ENCODE results near the gene GMDS.

The GMDS gene

DNA sequence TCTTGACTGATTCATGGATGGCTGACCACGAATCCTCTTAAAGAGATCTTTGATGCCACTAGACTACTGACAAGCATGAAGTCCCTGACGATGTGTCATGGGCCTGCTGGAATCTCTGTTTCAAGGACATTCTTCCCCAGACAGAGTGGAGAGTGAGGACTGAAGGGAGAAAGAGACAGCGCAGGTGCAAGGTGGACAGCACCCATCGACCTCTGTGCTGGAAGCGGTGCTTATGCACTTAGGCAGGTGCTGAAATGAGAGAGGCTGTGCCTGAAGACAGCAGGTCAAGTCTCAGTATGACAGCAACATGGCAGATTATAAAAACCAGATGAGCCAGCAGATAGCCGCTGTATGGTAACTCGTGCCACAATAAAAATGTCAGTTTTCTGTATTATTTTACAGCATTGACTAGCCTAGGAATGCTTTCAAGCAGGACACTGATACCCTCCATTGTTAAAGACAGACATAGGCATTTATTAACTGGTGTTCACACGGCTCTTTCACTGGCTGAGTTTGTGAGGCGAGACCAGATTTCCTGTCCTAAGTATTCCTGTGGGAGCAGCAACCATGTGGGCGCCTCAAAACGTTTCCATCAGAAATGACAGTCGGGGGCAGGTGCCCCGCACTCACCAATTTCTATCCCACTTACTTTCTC, 588.2 kb downstream of the GMDS start:
- Histone ChIP-seq H3K4me3 (ENCODE audit: low read length in 2 of 2) (no peak overlapping the region), H3K27me3 (ENCODE audit: control insufficient read depth in 1 of 2, insufficient read depth in 2 of 2, low read length in 2 of 2) (no peaks in the 10 kb centered on the region), H3K4me1 (ENCODE audit: control insufficient read depth, insufficient read depth, low read length) (no peaks in the 10 kb centered on the region), H3K36me3 (ENCODE audit: control insufficient read depth in 2 of 2, insufficient read depth in 2 of 2, low read length in 2 of 2) (no peaks in the 10 kb centered on the region), H3K9me3 (ENCODE audit: control insufficient read depth in 2 of 2, low read length in 2 of 2) (no peaks in the 10 kb centered on the region), H3K9ac (ENCODE audit: low read length in 2 of 2) (no peak overlapping the region), H3K27ac (ENCODE audit: low read length) (no peak overlapping the region)

DNA sequence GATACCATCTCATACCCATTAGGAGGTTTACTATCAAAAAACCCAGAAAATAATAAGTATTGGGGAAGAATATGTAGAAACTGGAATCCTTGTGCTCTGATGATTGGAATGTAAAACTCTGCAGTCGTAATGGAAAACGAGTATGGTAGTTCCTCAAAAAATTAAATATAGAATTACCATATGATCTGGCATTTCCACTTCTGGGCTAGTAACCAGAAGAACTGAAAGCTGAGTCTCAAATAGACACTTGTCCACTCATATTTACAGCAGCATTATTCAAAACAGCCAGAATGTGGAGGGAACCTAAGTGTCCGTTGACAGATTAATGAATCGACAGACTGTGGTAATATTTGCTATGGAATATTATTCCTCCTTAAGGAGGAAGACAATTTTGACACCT, 591.4 kb downstream of the GMDS start:
- Histone ChIP-seq H3K4me3 (ENCODE audit: low read length in 2 of 2) (no peak overlapping the region), H3K27ac (ENCODE audit: low read length) (no peak overlapping the region), H3K27me3 (ENCODE audit: control insufficient read depth in 1 of 2, insufficient read depth in 2 of 2, low read length in 2 of 2) (no peaks in the 10 kb centered on the region), H3K9ac (ENCODE audit: low read length in 2 of 2) (no peak overlapping the region), H3K36me3 (ENCODE audit: control insufficient read depth in 2 of 2, insufficient read depth in 2 of 2, low read length in 2 of 2) (no peaks in the 10 kb centered on the region), H3K9me3 (ENCODE audit: control insufficient read depth in 2 of 2, low read length in 2 of 2) (no peaks in the 10 kb centered on the region), H3K4me1 (ENCODE audit: control insufficient read depth, insufficient read depth, low read length) (no peaks in the 10 kb centered on the region)

DNA sequence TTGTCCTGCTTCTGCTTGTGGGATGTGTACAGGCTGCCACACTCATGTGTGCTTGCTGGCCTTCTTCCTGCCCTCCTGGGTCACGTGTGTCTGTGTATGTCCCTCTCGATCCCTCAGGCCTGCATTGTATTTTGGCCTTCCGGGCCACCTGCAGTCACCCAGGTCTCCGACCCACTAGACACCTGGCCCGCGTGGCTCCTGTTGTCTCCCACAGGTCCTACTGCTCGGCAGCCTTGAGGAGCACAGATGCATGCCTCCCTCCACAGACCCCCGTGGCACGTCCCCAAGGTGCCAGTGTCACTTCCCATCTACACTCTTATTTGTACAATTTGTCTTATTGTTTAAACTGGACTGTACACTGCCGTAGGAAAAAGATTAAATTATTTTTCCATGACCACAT, 592.6 kb downstream of the GMDS start:
- no peak overlapping the region for H3K9ac ChIP-seq (ENCODE audit: low read length in 2 of 2)
- no peaks in the 10 kb centered on the region for H3K36me3 ChIP-seq (ENCODE audit: control insufficient read depth in 2 of 2, insufficient read depth in 2 of 2, low read length in 2 of 2)
- H3K9me3 ChIP-seq (ENCODE audit: control insufficient read depth in 2 of 2, low read length in 2 of 2) = no peaks in the 10 kb centered on the region
- no peaks in the 10 kb centered on the region for H3K4me1 ChIP-seq (ENCODE audit: control insufficient read depth, insufficient read depth, low read length)
- no peak overlapping the region for H3K27ac ChIP-seq (ENCODE audit: low read length)
- H3K27me3 ChIP-seq (ENCODE audit: control insufficient read depth in 1 of 2, insufficient read depth in 2 of 2, low read length in 2 of 2) = no peaks in the 10 kb centered on the region
- H3K4me3 ChIP-seq (ENCODE audit: low read length in 2 of 2) = no peak overlapping the region

DNA sequence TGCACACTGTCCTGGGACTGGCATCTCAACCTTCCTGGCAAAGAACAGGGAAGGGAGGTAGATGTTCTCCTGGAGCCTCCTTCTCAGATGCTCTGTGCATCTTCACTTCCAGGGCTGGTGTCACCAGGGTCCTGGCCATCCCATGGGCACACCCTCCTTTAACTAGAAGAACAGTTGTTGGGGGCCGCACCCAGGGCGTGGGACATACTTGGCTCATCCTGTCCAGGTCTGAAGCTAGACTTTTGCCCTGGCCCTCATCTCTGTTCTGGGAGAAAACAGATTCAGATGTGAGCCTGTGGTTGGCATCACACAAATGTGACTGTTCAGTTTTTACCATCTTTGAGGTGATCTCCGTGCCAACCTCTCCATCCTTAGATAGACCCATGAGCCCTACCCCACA, 594.0 kb downstream of the GMDS start:
- Histone ChIP-seq H3K27ac (ENCODE audit: low read length) (no peak overlapping the region), H3K36me3 (ENCODE audit: control insufficient read depth in 2 of 2, insufficient read depth in 2 of 2, low read length in 2 of 2) (no peaks in the 10 kb centered on the region), H3K4me3 (ENCODE audit: low read length in 2 of 2) (no peak overlapping the region), H3K9me3 (ENCODE audit: control insufficient read depth in 2 of 2, low read length in 2 of 2) (no peaks in the 10 kb centered on the region), H3K27me3 (ENCODE audit: control insufficient read depth in 1 of 2, insufficient read depth in 2 of 2, low read length in 2 of 2) (no peaks in the 10 kb centered on the region), H3K4me1 (ENCODE audit: control insufficient read depth, insufficient read depth, low read length) (no peaks in the 10 kb centered on the region), H3K9ac (ENCODE audit: low read length in 2 of 2) (no peak overlapping the region)

DNA sequence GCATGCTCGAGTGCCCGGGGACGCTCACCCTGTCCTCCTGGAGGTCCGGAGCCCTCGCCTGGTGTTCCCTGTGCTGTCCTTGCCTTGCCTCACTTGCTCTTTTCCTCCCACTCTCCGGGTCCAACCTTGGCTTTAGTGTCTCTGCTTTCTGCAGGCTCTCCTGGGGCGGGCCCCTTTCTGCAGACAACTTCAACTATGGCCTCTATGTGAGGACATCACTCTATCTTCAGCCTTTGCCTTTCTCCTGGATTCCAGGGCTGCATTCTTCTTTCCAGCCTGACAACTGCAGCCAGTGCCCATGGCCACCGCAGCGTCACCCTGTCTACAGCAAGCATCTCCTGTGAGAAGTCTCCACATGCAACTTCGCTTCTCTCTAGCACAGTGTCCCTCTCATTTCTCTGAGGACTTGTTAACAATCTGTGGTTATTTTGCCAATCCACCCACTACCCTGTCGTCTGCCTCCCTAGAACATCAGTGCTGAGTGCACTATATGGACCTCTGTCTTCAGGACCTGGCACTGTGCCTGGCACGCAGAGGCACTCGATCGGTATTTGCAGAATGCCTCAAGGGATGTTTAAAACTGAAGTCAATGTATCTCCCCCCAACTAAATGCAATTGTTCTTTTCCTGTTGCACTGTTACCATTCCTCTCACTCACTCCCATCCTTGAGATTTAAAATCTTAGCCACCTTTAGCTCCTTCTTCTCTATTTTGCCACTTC, 599.8 kb downstream of the GMDS start:
- H3K9ac ChIP-seq (ENCODE audit: low read length in 2 of 2) = no peak overlapping the region
- H3K4me3 ChIP-seq (ENCODE audit: low read length in 2 of 2) = no peak overlapping the region
- no peaks in the 10 kb centered on the region for H3K9me3 ChIP-seq (ENCODE audit: control insufficient read depth in 2 of 2, low read length in 2 of 2)
- H3K4me1 ChIP-seq (ENCODE audit: control insufficient read depth, insufficient read depth, low read length) = no peaks in the 10 kb centered on the region
- no peaks in the 10 kb centered on the region for H3K36me3 ChIP-seq (ENCODE audit: control insufficient read depth in 2 of 2, insufficient read depth in 2 of 2, low read length in 2 of 2)
- H3K27ac ChIP-seq (ENCODE audit: low read length) = no peak overlapping the region
- H3K27me3 ChIP-seq (ENCODE audit: control insufficient read depth in 1 of 2, insufficient read depth in 2 of 2, low read length in 2 of 2) = no peaks in the 10 kb centered on the region

DNA sequence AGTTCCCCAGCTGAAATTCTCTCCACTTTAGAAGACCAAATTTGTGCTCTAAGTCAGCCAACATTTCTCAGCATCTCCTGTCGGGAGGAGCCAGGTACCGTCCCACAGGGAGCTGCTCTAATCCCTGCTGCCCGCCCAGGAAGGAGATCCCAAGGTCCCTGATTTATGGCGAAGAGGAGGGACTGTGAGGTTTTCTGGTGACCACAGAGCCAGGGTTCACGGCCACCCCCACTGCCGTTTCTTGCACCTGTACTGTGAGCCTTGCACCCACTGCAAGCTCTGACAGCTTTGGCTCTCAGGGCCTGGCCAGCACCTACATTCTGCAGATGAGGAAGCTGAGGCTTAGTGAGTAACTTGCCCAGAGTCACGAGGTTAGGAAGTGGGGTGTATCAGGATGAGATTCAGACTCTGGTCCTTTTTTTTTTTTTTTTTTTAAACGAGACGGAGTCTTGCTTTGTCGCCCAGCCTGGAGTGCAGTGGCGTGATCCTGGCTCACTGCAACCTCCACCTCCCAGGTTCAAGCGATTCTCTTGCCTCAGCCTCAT, 600.8 kb downstream of the GMDS start:
- H3K36me3 ChIP-seq (ENCODE audit: control insufficient read depth in 2 of 2, insufficient read depth in 2 of 2, low read length in 2 of 2) = no peaks in the 10 kb centered on the region
- no peak overlapping the region for H3K27ac ChIP-seq (ENCODE audit: low read length)
- no peaks in the 10 kb centered on the region for H3K27me3 ChIP-seq (ENCODE audit: control insufficient read depth in 1 of 2, insufficient read depth in 2 of 2, low read length in 2 of 2)
- H3K9ac ChIP-seq (ENCODE audit: low read length in 2 of 2) = no peak overlapping the region
- no peaks in the 10 kb centered on the region for H3K9me3 ChIP-seq (ENCODE audit: control insufficient read depth in 2 of 2, low read length in 2 of 2)
- no peak overlapping the region for H3K4me3 ChIP-seq (ENCODE audit: low read length in 2 of 2)
- H3K4me1 ChIP-seq (ENCODE audit: control insufficient read depth, insufficient read depth, low read length) = no peaks in the 10 kb centered on the region

DNA sequence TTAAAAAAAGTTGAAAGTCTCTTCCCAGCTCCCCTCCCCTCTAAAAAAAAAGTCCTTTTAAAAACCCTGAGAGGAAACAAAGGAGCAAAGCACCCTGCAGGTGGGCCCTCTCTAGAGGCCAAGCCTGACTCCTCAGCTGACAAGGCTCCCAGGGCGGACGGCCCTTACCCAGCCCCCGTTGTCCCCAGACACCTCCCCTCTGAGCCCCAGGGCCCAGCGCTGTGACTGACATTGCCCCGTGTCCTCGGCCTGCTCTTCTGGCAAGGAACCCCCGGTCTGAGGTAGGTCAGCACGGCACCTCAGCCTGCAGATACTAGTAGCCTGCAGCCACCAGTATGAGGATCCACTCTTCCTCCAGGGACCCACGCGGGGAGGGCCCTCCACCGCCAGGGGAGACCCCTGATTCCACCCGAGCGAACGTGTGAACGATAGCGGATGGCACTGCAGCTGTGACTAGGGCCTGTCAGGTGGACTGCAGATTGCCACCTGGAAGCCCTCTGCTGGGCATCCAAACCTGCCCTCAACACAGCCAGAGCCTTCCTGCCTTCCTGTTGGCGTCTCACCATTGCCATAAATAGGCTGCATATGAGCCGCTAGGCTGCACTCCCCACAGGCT, 601.5 kb downstream of the GMDS start:
- H3K27ac ChIP-seq (ENCODE audit: low read length) = no peak overlapping the region
- H3K9me3 ChIP-seq (ENCODE audit: control insufficient read depth in 2 of 2, low read length in 2 of 2) = no peaks in the 10 kb centered on the region
- no peaks in the 10 kb centered on the region for H3K27me3 ChIP-seq (ENCODE audit: control insufficient read depth in 1 of 2, insufficient read depth in 2 of 2, low read length in 2 of 2)
- no peak overlapping the region for H3K9ac ChIP-seq (ENCODE audit: low read length in 2 of 2)
- no peaks in the 10 kb centered on the region for H3K36me3 ChIP-seq (ENCODE audit: control insufficient read depth in 2 of 2, insufficient read depth in 2 of 2, low read length in 2 of 2)
- no peak overlapping the region for H3K4me3 ChIP-seq (ENCODE audit: low read length in 2 of 2)
- no peaks in the 10 kb centered on the region for H3K4me1 ChIP-seq (ENCODE audit: control insufficient read depth, insufficient read depth, low read length)

DNA sequence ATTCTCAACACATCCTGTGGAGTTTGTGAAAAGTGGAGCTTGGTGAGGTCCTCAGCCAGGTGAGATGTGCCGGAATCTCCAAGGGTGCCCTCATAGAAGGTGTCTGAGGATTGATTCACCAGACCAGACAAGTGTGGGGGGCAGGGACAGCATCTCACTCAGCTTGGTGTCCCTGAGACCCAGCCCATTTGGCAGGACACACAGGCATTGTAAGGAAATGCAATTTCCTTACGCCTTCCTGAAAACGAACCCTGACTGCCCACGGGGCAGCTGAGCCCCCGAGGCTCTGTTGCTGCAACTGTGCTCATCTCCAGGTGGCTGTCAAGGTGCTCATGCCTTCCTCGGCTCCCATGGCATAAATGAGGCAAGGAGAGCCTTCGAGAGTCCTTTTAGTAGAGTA, 602.3 kb downstream of the GMDS start:
- no peak overlapping the region for H3K27ac ChIP-seq (ENCODE audit: low read length)
- no peak overlapping the region for H3K4me3 ChIP-seq (ENCODE audit: low read length in 2 of 2)
- H3K9me3 ChIP-seq (ENCODE audit: control insufficient read depth in 2 of 2, low read length in 2 of 2) = no peaks in the 10 kb centered on the region
- no peaks in the 10 kb centered on the region for H3K4me1 ChIP-seq (ENCODE audit: control insufficient read depth, insufficient read depth, low read length)
- H3K36me3 ChIP-seq (ENCODE audit: control insufficient read depth in 2 of 2, insufficient read depth in 2 of 2, low read length in 2 of 2) = no peaks in the 10 kb centered on the region
- no peak overlapping the region for H3K9ac ChIP-seq (ENCODE audit: low read length in 2 of 2)
- H3K27me3 ChIP-seq (ENCODE audit: control insufficient read depth in 1 of 2, insufficient read depth in 2 of 2, low read length in 2 of 2) = no peaks in the 10 kb centered on the region

DNA sequence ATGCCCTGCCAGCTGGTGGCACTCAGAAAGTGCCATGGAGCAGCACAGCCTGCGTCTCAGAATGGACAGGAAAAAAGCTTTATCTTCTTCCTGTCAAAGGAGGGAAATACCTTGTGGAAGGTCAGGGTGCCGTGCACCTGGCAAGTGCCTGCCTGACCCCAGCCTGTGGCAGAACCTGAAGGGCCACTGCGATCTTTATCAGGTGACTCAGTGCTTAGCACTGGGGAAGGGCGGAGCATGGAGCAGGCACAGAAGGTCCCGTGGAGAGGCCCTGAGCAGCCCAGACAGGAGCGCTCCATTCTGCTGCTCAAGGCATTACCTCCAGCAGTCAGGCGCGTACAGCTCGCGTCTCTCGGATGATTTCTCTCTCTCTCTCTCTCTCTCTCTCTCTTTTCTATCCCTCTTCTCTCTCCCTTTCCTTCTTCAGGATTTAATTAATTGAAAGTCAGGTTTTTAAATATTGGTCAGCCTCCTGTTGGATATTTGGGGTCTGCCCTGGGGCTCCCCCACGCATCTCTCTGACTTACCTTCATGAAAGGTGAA, 604.0 kb downstream of the GMDS start:
- no peak overlapping the region for H3K4me3 ChIP-seq (ENCODE audit: low read length in 2 of 2)
- no peaks in the 10 kb centered on the region for H3K27me3 ChIP-seq (ENCODE audit: control insufficient read depth in 1 of 2, insufficient read depth in 2 of 2, low read length in 2 of 2)
- no peak overlapping the region for H3K27ac ChIP-seq (ENCODE audit: low read length)
- H3K9ac ChIP-seq (ENCODE audit: low read length in 2 of 2) = no peak overlapping the region
- no peaks in the 10 kb centered on the region for H3K9me3 ChIP-seq (ENCODE audit: control insufficient read depth in 2 of 2, low read length in 2 of 2)
- H3K4me1 ChIP-seq (ENCODE audit: control insufficient read depth, insufficient read depth, low read length) = no peaks in the 10 kb centered on the region
- no peaks in the 10 kb centered on the region for H3K36me3 ChIP-seq (ENCODE audit: control insufficient read depth in 2 of 2, insufficient read depth in 2 of 2, low read length in 2 of 2)

DNA sequence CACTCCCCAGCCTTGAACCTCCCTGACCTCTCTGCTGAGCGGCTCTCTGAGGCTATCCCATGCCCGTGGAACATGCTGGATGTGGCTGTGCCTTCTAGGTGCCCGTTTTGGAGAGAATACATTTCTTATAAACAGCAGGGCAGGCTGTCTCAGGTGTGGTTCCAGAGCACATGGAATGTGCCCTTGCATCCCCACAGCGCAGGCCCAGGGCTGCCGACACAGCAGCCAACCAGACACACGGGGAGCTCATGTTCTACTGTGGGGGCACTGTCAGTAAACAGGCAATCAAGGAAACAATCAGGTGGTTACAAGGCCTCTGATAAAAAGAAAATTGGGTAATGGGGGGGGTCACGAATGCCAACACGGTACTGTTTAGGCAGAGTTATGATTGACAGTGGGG, 604.9 kb downstream of the GMDS start:
- H3K9ac ChIP-seq (ENCODE audit: low read length in 2 of 2) = no peak overlapping the region
- no peaks in the 10 kb centered on the region for H3K9me3 ChIP-seq (ENCODE audit: control insufficient read depth in 2 of 2, low read length in 2 of 2)
- H3K4me1 ChIP-seq (ENCODE audit: control insufficient read depth, insufficient read depth, low read length) = no peaks in the 10 kb centered on the region
- H3K36me3 ChIP-seq (ENCODE audit: control insufficient read depth in 2 of 2, insufficient read depth in 2 of 2, low read length in 2 of 2) = no peaks in the 10 kb centered on the region
- H3K27ac ChIP-seq (ENCODE audit: low read length) = no peak overlapping the region
- H3K4me3 ChIP-seq (ENCODE audit: low read length in 2 of 2) = no peak overlapping the region
- no peaks in the 10 kb centered on the region for H3K27me3 ChIP-seq (ENCODE audit: control insufficient read depth in 1 of 2, insufficient read depth in 2 of 2, low read length in 2 of 2)
